Liver (tissue), 3 donors: ENCODE data around the gene ERC2.

Experiments used
- CTCF ChIP-seq: fragments of 150-350 bp; IDR thresholded peaks from 2 replicates; pipeline ENCODE4 v1.5.1; 2017; ENCODE audit warnings: improper control_type of control experiment, low read depth, low read length; ENCODE audit not compliant: missing input control
- MAX ChIP-seq: IDR thresholded peaks from 2 replicates; pipeline ENCODE4 v1.6.1; 2016; ENCODE audit warnings: antibody characterized with exemption
- RAD21 ChIP-seq, 2 donors: IDR thresholded peaks; 2 replicates each; pipeline ENCODE4 v1.6.1; 2016; ENCODE audit warnings: antibody characterized with exemption in 2 of 2, mild to moderate bottlenecking in 2 of 2
- REST ChIP-seq: IDR thresholded peaks from 2 replicates; pipeline ENCODE4 v1.6.1; 2016; ENCODE audit warnings: antibody characterized with exemption, mild to moderate bottlenecking
- SP1 ChIP-seq: IDR thresholded peaks from 2 replicates; pipeline ENCODE4 v1.6.1; 2018; ENCODE audit warnings: antibody characterized with exemption, mild to moderate bottlenecking
- ZBTB33 ChIP-seq: IDR thresholded peaks from 2 replicates; pipeline ENCODE4 v1.6.1; 2016; ENCODE audit warnings: antibody characterized with exemption
- donor health status: healthy.
- donor health status: healthy.

- no peak for TF ChIP-seq MAX
- no peak for TF ChIP-seq ZBTB33
- no peak for TF ChIP-seq SP1
- TF ChIP-seq CTCF, result no peak
- no peak for TF ChIP-seq RAD21 (IDR thresholded peaks at IDR 0.05)
- TF ChIP-seq REST, result no peak
These were observed 498.6 kb downstream of the ERC2 start for GRCh38 chr3:55969634-55970033.
